ENCODE data around the gene XRCC5.

Gene XRCC5

DNA sequence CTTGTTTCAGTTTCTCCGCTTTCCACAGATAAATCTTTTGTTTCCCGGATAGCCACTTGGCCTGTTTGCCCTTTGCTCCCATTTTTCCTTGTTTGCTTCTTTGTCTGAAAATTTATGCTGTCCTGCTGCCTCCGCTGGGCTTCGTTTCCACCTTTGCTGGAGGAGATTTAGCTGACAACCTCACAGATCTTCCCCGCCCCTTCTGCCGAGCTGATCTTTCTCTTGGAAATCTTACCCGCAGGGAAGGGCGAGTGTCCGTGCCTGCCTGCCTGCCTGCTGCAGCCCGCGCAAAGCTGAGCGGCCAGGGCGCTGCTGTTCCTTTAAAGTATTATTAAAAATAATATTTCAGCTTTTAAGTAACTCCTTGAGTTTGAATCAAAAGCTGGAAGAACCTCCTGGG, 1.4 kb upstream of the XRCC5 start:
- TF ChIP-seq, protein P1, sequence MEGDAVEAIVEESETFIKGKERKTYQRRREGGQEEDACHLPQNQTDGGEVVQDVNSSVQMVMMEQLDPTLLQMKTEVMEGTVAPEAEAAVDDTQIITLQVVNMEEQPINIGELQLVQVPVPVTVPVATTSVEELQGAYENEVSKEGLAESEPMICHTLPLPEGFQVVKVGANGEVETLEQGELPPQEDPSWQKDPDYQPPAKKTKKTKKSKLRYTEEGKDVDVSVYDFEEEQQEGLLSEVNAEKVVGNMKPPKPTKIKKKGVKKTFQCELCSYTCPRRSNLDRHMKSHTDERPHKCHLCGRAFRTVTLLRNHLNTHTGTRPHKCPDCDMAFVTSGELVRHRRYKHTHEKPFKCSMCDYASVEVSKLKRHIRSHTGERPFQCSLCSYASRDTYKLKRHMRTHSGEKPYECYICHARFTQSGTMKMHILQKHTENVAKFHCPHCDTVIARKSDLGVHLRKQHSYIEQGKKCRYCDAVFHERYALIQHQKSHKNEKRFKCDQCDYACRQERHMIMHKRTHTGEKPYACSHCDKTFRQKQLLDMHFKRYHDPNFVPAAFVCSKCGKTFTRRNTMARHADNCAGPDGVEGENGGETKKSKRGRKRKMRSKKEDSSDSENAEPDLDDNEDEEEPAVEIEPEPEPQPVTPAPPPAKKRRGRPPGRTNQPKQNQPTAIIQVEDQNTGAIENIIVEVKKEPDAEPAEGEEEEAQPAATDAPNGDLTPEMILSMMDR (IDR thresholded peaks at IDR 0.05), result no peak

DNA sequence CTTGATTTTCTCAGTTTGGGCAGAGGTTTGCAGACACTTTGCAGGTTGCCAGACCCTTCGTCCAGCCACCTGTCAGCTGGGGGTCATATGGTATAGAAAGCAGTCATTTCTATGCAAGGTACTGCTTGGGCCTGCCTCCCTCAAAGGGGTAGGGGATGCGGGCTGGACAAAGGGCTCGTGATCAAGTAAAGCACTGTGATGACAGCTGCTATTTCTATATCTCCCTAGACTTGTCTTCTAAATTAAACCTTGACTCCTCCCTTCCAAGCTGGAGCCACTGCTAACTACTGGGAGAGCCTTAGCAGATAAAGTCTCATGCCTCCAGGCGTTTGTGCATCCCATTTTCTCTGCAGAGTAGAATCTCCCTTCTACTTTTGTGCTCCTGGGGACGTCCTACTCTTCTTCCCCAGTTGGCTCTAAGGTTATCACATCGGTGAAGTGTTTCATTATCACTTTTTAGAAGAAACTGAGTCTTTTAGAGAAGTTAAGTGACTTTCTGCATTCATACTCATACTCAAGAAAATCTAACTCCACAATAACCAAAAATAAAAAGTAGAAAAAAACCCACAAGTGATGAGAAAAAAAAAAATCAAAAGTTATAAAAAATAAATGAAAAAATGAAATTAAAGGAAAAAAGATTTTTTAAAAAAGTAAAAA, 710 bp upstream of the XRCC5 start:
- TF ChIP-seq, protein P1 (IDR thresholded peaks at IDR 0.05), result no peak

DNA sequence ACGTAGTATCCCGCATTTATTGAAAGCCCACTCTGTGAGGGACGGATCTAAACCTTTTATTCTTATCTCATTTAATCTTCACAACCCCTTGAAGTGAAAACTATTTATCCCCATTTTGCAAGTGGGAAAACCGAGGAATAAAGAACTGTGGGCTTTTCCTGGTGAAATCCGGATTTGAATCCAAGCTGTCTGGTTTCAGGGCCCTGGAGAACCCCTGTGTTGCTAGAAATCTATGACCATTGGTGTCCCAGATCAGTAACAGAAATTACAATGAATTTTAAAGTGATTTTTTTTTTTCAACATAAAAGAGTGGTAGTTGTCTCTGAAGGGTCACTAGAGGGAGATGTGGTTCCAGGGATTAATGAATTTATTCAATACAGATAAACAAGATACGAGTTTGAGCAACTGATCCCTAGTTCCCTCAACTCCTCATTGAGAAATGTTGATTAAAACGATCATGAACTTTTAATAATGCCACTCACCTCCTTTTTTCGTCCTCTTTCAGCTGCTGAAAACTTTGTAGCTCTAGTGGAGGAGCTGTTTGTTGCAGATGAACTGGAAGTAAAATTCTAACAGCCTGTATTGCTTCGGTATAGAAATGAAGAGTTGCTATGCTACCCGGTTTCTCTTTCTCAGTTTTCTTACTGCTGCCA, 940 bp downstream of the XRCC5 start:
- TF ChIP-seq, protein P1 (IDR thresholded peaks at IDR 0.05), result peak; percentile 51; the same call in 1 of the 2 replicates

DNA sequence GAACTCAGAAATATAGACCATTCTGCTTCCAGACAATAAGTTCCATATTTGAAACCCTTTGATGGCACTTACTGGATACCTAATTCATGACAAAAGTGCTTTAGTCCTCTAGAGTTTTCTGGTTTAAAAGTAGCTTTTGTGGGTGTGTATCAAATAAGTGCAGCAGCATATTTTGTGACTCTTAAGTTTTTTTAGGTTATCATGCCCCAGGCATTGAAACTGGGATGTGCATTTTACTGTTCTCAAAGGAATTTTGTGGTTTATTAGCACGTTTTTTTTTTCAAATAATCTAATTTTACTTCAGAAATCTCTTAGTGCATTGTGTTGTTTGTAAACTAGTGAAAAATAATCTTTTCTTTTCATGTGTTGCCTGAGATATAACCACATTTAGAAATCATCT, 1.5 kb downstream of the XRCC5 start:
- TF ChIP-seq, protein P1 (IDR thresholded peaks at IDR 0.05), result no peak

DNA sequence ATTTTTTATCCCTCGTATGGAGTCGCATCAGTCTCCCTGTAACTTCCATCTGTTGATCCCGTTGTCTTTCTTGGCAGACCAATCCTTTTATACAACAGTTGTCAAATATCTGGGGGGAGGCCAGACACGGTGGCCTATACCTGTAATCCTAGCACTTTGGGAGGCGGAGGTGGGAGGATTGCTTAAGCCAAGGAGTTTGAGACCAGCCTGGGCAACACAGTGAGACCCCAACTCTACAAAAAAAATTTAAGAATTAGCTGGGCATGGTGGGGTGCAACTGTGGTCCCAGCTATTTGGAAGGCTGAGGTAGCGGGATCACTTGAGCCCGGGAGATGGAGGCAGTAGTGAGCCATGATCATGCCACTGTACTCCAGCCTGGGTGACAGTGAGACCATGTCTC, 2.0 kb downstream of the XRCC5 start:
- TF ChIP-seq, protein P1 (IDR thresholded peaks at IDR 0.05), result no peak

DNA sequence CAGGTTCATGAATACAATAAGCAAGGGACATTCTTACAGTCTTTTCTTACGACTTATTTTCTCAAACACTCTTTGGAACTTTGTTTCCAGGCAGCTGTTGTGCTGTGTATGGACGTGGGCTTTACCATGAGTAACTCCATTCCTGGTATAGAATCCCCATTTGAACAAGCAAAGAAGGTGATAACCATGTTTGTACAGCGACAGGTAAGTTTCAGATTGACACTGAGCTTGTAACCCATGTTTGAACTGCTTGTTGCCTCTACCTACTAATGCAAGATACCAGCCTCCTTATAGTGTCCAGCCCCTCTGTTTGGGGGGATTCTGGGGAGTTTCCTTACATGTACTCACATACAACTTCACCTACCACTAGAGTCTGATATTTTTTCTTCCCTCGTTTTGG, 3.8 kb downstream of the XRCC5 start:
- TF ChIP-seq, protein P1 (IDR thresholded peaks at IDR 0.05), result no peak

DNA sequence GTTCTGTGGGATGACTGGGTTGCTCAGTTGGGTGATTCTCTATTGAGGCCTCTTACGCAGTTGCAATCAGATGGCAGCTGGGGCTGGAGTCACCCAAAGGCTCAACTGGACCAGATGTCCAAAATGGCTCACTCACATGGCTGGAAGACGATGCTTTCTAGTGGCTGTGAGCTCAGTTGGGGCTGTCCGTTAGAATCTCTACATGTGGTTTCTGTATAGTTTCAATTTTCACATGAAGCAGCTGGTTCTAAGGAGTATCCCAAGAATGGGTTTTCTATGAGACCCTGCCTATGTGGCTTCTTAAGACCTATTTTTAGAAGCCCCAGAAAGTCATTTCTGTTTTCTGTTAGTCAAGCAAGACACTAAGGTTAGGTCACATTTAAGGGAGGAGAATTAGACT, 4.4 kb downstream of the XRCC5 start:
- TF ChIP-seq, protein P1 (IDR thresholded peaks at IDR 0.05), result no peak

Data from LNCAP (cell line).